ENCODE results near the gene CD209.
"Not testable (repeated sequence)": the region's sequence is repeated elsewhere in the genome, so short reads cannot be mapped to it uniquely, and the experiment has no call there.

Gene CD209

DNA sequence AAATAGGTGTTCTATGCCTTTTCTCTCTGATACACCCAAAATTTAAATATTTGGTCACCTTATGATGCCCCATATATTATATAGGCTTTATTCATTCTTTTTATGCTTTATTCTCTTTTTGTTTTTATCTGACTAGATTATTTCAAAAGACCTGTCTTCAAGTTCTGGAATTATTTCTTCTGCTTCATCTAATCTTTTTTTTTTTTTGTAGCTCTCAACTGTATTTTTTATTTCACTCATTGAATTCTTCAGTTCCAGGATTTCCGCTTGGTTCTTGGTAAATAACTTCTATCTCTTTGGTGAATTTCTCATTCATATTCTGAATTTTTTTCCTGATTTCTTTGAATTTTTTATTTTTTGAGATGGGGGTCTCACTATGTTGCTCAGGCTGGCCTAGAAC, 11.8 kb upstream of the CD209 start:
- DNase-seq (ENCODE audit: low read depth): no peak
- H3K4me3 ChIP-seq (ENCODE audit: low read depth, low read length): no peak overlapping the region
- TF ChIP-seq, protein P1, sequence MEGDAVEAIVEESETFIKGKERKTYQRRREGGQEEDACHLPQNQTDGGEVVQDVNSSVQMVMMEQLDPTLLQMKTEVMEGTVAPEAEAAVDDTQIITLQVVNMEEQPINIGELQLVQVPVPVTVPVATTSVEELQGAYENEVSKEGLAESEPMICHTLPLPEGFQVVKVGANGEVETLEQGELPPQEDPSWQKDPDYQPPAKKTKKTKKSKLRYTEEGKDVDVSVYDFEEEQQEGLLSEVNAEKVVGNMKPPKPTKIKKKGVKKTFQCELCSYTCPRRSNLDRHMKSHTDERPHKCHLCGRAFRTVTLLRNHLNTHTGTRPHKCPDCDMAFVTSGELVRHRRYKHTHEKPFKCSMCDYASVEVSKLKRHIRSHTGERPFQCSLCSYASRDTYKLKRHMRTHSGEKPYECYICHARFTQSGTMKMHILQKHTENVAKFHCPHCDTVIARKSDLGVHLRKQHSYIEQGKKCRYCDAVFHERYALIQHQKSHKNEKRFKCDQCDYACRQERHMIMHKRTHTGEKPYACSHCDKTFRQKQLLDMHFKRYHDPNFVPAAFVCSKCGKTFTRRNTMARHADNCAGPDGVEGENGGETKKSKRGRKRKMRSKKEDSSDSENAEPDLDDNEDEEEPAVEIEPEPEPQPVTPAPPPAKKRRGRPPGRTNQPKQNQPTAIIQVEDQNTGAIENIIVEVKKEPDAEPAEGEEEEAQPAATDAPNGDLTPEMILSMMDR (IDR thresholded peaks at IDR 0.05; ENCODE audit: insufficient read depth, low read depth, low read length, missing control alignments): no peak

DNA sequence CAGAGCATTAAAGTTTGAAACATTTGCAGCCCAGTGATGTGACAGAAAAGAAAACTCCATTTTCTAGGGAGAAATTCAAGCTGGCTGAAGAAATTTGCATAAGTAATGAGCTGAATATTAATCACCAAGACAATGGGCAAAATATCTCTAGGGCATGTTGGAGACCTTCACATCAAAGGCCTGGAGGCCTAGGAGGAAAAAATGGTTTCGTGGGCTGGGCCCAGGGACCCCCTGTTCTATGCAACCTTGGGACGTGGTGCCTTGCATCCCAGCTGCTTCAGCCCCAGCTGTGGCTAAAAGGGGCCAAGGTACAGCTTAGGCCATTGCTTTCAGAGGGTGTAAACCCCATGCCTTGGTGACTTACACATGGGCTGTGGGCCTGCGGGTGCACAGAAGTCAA, 10.0 kb upstream of the CD209 start:
- H3K4me3 ChIP-seq (ENCODE audit: low read depth, low read length): no peak overlapping the region
- DNase-seq (ENCODE audit: low read depth): no peak
- TF ChIP-seq, protein P1 (IDR thresholded peaks at IDR 0.05; ENCODE audit: insufficient read depth, low read depth, low read length, missing control alignments): no peak

DNA sequence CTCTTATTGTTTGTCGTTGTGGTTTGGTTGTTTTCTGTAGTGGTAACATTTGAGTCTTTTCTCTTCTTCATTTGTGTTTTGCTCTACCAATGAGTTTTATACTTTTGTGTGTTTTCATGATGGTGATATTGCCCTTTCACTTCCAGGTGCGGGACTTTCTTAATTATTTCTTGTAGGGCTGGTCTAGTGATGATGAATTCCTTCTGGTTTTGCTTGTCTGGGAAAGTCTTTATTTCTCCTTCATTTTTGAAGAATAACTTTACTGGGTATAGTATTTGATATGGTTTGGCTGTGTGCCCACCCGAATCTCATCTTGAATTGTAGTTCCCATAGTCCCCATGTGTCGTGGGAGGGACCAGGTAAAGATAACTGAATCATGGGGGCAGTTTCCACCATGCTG, 8.9 kb upstream of the CD209 start:
- no peak overlapping the region for H3K4me3 ChIP-seq (ENCODE audit: low read depth, low read length)
- TF ChIP-seq, protein P1 (IDR thresholded peaks at IDR 0.05; ENCODE audit: insufficient read depth, low read depth, low read length, missing control alignments): no peak
- DNase-seq (ENCODE audit: low read depth): no peak

DNA sequence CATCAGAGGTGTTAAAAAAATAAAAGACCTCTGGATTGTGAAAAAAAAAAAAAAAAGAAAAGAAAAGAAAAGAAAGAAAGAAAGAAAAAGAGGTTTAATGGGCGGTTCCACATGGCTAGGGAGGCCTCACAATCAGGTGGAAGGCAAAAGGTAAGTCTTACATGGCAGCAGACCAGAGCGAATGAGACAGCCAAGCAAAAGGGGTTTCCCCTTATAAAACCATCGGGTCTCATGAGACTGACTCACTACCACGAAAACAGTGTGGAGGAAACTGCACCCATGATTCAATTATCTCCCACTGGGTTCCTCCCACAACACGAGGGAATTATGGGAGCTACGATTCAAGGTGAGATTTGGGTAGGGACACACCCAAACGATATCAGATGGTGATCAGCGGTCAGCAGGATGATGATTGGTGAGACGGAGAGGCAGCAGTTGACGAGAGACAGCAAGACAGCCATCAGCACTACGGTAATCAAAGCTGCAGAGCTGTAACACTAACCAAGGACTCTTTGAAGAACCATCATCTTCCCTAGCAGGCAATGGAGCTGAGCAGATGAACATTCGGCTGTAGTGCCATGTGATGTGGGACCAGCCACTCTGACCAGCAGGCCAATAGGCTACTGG, 3.9 kb upstream of the CD209 start:
- DNase-seq (ENCODE audit: low read depth): peak; percentile 76
- TF ChIP-seq, protein P1 (IDR thresholded peaks at IDR 0.05; ENCODE audit: insufficient read depth, low read depth, low read length, missing control alignments): no peak

DNA sequence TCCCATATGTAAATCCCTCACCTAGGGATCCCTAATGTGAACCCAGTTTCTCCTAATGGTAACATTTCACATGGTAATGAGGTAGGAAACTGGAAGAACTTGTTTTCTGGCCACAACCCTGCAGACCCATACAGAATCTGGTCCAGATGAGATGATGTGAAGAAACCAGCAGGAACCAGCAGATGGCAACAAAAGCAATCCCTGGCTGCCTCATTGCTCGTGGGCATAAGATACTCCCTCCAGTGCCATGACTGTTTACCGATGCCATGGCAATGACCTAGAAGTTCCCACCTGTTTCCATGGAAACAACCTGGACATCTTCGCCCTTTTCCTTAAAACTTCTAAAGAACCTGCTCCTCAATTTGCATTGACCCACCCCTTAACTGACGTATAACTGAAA, 1.4 kb upstream of the CD209 start:
- H3K4me3 ChIP-seq (ENCODE audit: low read depth, low read length): no peak overlapping the region
- TF ChIP-seq, protein P1 (IDR thresholded peaks at IDR 0.05; ENCODE audit: insufficient read depth, low read depth, low read length, missing control alignments): peak; percentile 22
- DNase-seq (ENCODE audit: low read depth): peak; percentile 59

More for the DNA sequence above, 3.9 kb upstream of the CD209 start:
- H3K4me3 ChIP-seq (ENCODE audit: low read depth, low read length): no peak overlapping the region

DNA sequence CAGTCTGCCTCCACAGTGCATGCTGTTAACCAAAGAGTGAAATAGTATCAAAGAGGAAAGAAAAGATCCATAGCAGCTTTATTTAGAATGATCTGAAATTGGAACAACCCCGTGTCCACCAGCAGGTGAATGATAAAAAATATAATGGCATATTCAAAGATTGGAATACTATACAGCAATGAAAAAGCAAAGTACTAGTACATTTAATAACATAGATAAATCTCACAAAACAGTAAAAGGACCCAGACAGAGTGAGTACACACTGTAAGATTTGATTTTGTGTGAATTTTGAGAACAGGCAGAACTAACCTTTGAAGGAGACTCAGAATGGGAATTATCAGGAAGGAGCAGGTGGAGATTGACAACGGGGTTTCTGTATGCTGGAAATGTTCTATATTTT, 837 bp upstream of the CD209 start:
- H3K4me3 ChIP-seq (ENCODE audit: low read depth, low read length): no peak overlapping the region
- no peak for DNase-seq (ENCODE audit: low read depth)
- TF ChIP-seq, protein P1 (IDR thresholded peaks at IDR 0.05; ENCODE audit: insufficient read depth, low read depth, low read length, missing control alignments): no peak

DNA sequence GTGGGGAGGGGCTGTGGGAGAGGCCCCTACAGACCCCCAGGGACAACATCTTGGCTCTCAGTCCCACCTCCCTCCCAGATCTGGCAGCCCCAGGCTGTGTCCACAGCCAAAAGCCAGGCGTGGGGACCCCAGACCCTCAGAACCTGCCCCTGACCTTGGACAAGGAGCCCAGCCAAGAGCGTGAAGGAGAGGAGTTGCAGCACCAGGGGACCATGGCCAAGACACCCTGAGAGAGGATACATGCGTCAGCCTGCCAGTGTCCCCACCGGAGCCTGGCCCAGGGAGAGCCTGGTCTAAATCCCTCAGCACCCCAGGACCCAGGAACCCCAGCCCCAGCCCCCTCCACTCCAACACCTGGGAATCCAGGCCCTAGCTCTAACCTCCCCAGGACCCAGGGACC, 1.0 kb downstream of the CD209 start:
- not testable (repeated sequence) for DNase-seq (ENCODE audit: low read depth); H3K4me3 ChIP-seq (ENCODE audit: low read depth, low read length)

Data from GM12865 (cell line).